ENCODE measurements around the gene STAU1. TPM values are rescaled to one million over a fixed set of nuclear protein-coding genes. Genes with fewer than 3 reads are reported as not detected.

STAU1 gene
- total and polyA plus RNA-seq, 4 donors: 53.5 to 89.2 (median 65.2) TPM

- TF ChIP-seq CTCF (IDR thresholded peaks at IDR 0.05; ENCODE audit: low read depth, low read length, missing input control) (no peak), TAF1 (conservative IDR thresholded peaks at IDR 0.05) (no peak), RAD21 (IDR thresholded peaks at IDR 0.05) (no peak), FOXA2 (IDR thresholded peaks at IDR 0.05) (no peak), JUND (IDR thresholded peaks at IDR 0.05) (no peak), YY1 (IDR thresholded peaks at IDR 0.05) (no peak), NR2F2 (IDR thresholded peaks at IDR 0.05) (no peak)
- TF ChIP-seq, protein P1, sequence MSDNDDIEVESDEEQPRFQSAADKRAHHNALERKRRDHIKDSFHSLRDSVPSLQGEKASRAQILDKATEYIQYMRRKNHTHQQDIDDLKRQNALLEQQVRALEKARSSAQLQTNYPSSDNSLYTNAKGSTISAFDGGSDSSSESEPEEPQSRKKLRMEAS (IDR thresholded peaks at IDR 0.05): no peak
Measured at GRCh38 chr20:49115564-49115963, 72.6 kb downstream of the STAU1 start (continued).

- no peaks in the 10 kb centered on the region for H3K27me3 ChIP-seq (ENCODE audit: control insufficient read depth in 4 of 4, insufficient read depth in 4 of 4, low read length in 3 of 4)
- TF ChIP-seq JUND (IDR thresholded peaks at IDR 0.05): no peak
- TF ChIP-seq FOXA1 (IDR thresholded peaks at IDR 0.05): no peak
- no peak for TF ChIP-seq TAF1 (conservative IDR thresholded peaks at IDR 0.05)
- no peak for TF ChIP-seq ATF3 (IDR thresholded peaks at IDR 0.05)
- no peak for TF ChIP-seq HNF4G (IDR thresholded peaks at IDR 0.05)
- TF ChIP-seq RAD21 (IDR thresholded peaks at IDR 0.05): no peak
- no peak for TF ChIP-seq GABPA (IDR thresholded peaks at IDR 0.05 in 1 of 2, conservative IDR thresholded peaks at IDR 0.05 in 1 of 2)
- TF ChIP-seq CTCF (IDR thresholded peaks at IDR 0.05; ENCODE audit: low read depth, low read length, missing input control): no peak
- no peak for TF ChIP-seq HNF4A (conservative IDR thresholded peaks at IDR 0.05)
- TF ChIP-seq NR2F2 (IDR thresholded peaks at IDR 0.05): no peak
- no peak for TF ChIP-seq REST (IDR thresholded peaks at IDR 0.05)
- TF ChIP-seq EGR1 (IDR thresholded peaks at IDR 0.05; ENCODE audit: low read depth in 2 of 2): no peak
- no peak for TF ChIP-seq YY1 (IDR thresholded peaks at IDR 0.05)
- TF ChIP-seq FOXA2 (IDR thresholded peaks at IDR 0.05): no peak
- TF ChIP-seq, protein P1 (IDR thresholded peaks at IDR 0.05): no peak
- no peak for TF ChIP-seq SP1 (IDR thresholded peaks at IDR 0.05)
- no peak for TF ChIP-seq RXRA (IDR thresholded peaks at IDR 0.05)
- TF ChIP-seq, protein P2, sequence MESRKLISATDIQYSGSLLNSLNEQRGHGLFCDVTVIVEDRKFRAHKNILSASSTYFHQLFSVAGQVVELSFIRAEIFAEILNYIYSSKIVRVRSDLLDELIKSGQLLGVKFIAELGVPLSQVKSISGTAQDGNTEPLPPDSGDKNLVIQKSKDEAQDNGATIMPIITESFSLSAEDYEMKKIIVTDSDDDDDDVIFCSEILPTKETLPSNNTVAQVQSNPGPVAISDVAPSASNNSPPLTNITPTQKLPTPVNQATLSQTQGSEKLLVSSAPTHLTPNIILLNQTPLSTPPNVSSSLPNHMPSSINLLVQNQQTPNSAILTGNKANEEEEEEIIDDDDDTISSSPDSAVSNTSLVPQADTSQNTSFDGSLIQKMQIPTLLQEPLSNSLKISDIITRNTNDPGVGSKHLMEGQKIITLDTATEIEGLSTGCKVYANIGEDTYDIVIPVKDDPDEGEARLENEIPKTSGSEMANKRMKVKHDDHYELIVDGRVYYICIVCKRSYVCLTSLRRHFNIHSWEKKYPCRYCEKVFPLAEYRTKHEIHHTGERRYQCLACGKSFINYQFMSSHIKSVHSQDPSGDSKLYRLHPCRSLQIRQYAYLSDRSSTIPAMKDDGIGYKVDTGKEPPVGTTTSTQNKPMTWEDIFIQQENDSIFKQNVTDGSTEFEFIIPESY (IDR thresholded peaks at IDR 0.05): no peak
- 96% methylated on average over 15 of the region's 15 CpGs for WGBS
- DNase-seq (ENCODE audit: low spot score): no peak
- H3K4me1 ChIP-seq (ENCODE audit: control insufficient read depth in 4 of 4, insufficient read depth in 4 of 4, low read length in 3 of 4): no peaks in the 10 kb centered on the region
- no peak overlapping the region for H3K9ac ChIP-seq (ENCODE audit: low read depth in 1 of 2, low read length in 2 of 2)
- no peak overlapping the region for H3K4me3 ChIP-seq (ENCODE audit: low read depth in 1 of 3, low read length in 3 of 3)
- no peak overlapping the region for H3K27ac ChIP-seq (ENCODE audit: low read depth in 1 of 2, low read length in 2 of 2)
- H3K36me3 ChIP-seq (ENCODE audit: control insufficient read depth in 4 of 4, insufficient read depth in 3 of 4, low read depth in 1 of 4, low read length in 3 of 4): peaks cover 2 to 50% (median 45%) of the 10 kb centered on the region in 4 donors
- H3K9me3 ChIP-seq (ENCODE audit: control insufficient read depth in 4 of 4, low read length in 3 of 4): no peaks in the 10 kb centered on the region
Measured at GRCh38 chr20:49112596-49113274, 75.4 kb downstream of the STAU1 start.

Measured in liver (tissue), 9 donors.